Nephron progenitor cell (in vitro differentiated cells): ENCODE data around the gene ROBO2.

Experiments used
- DNase-seq: peaks from one replicate; pipeline ENCODE4 v3.0.0; 2021
- H3K27ac Mint-ChIP-seq: 2 replicates; pipeline ENCODE4 v1.8.0; 2021; ENCODE audit warnings: mild to moderate bottlenecking, moderate library complexity, mixed read lengths
- H3K27me3 Mint-ChIP-seq: 2 replicates; pipeline ENCODE4 v1.8.0; 2021; ENCODE audit warnings: mild to moderate bottlenecking, low read depth, mixed read lengths; ENCODE audit not compliant: poor library complexity
- H3K36me3 Mint-ChIP-seq: 2 replicates; pipeline ENCODE4 v1.8.0; 2021; ENCODE audit warnings: low read depth, mixed read lengths
- H3K4me1 Mint-ChIP-seq: 2 replicates; pipeline ENCODE4 v1.8.0; 2021; ENCODE audit warnings: mixed read lengths
- H3K4me3 Mint-ChIP-seq: 2 replicates; pipeline ENCODE4 v1.8.0; 2021; ENCODE audit warnings: mild to moderate bottlenecking, moderate library complexity, mixed read lengths
- H3K9me3 Mint-ChIP-seq: 2 replicates; pipeline ENCODE4 v1.8.0; 2021; ENCODE audit warnings: mild to moderate bottlenecking, moderate library complexity, mixed read lengths
- TF ChIP-seq, protein P1 (sequence below): fragments of 200-600 bp; sonication (generic); IDR thresholded peaks from 2 replicates; pipeline ENCODE4 v1.5.0; 2021; ENCODE audit warnings: antibody characterized with exemption

ROBO2 gene

DNA sequence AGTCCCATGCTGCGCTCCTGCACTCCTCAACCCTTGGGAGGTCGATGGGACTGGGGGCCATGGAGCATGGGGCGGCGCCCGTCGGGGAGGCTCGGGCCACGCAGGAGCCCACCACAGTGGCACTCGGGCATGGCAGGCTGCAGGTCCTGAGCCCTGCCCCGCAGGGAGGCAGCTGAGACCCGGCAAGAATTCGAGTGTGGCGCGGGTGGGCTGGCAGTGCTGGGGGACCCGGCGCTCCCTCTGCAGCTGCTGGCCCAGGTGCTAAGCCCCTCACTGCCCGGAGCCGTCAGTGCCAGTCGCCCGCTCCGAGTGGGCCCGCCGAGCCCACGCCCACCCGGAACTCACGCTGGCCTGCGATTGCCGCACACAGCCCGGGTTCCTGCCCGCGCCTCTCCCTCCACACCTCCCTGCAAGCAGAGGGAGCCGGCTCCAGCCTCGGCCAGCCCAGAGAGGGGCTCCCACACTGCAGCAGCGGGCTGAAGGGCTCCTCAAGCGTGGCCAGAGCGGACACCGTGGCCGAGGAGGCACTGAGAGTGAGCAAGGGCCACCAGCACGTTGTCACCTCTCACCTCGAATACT, 200.3 kb downstream of the ROBO2 start:
- H3K4me3 Mint-ChIP-seq, result no peak overlapping the region
- H3K4me1 Mint-ChIP-seq, result peaks cover 7% of the 10 kb centered on the region
- DNase-seq, result no peak
- peaks cover 22% of the 10 kb centered on the region for H3K9me3 Mint-ChIP-seq
- H3K27ac Mint-ChIP-seq, result no peak overlapping the region
- H3K36me3 Mint-ChIP-seq, result peaks cover 15% of the 10 kb centered on the region
- H3K27me3 Mint-ChIP-seq, result peaks cover 7% of the 10 kb centered on the region
- TF ChIP-seq, protein P1, sequence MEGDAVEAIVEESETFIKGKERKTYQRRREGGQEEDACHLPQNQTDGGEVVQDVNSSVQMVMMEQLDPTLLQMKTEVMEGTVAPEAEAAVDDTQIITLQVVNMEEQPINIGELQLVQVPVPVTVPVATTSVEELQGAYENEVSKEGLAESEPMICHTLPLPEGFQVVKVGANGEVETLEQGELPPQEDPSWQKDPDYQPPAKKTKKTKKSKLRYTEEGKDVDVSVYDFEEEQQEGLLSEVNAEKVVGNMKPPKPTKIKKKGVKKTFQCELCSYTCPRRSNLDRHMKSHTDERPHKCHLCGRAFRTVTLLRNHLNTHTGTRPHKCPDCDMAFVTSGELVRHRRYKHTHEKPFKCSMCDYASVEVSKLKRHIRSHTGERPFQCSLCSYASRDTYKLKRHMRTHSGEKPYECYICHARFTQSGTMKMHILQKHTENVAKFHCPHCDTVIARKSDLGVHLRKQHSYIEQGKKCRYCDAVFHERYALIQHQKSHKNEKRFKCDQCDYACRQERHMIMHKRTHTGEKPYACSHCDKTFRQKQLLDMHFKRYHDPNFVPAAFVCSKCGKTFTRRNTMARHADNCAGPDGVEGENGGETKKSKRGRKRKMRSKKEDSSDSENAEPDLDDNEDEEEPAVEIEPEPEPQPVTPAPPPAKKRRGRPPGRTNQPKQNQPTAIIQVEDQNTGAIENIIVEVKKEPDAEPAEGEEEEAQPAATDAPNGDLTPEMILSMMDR, result no peak

DNA sequence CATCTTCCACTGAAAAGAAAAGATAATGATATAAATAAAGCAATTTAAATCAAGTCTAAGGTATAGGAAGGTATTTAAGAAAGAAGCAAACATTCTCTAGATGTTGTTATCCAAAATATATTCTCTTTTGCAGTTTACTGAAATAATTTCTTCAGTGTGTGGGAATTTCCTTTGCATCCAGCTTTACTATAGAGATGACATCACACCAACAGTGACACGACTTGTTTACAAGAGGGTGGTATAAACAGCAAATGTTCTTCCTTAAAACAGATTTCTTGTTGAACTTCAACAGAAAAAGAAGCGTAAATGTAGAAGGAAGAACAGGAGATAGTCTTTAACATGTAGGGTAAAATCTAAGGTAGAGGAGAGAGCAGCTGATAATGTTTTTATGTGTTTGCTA, 202.5 kb downstream of the ROBO2 start:
- Mint-ChIP-seq H3K4me3 (no peak overlapping the region), H3K9me3 (peaks cover 22% of the 10 kb centered on the region), H3K4me1 (peaks cover 30% of the 10 kb centered on the region), H3K27ac (no peak overlapping the region), H3K27me3 (peaks cover 7% of the 10 kb centered on the region), H3K36me3 (peaks cover 18% of the 10 kb centered on the region)
- DNase-seq, result no peak
- TF ChIP-seq, protein P1, result no peak

DNA sequence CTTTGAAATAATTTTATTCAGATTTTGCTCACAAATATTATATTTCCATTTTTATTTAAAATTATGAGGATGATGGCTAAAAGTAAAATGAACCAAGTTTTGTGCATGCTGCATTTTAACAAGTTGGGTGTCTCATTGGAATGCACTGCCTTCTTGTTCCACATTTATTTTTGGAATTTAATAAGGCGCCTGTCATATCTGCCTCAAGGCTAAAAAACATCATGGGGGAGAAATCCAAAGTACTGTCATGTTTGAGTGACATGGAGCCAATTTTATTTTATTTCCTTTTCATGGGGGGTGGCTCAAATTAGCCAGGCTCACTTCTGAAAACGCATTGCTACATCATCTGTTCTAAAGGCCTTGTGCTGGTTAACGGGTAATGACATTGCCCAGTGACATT, 205.1 kb downstream of the ROBO2 start:
- Mint-ChIP-seq H3K27me3 (peaks cover 3% of the 10 kb centered on the region), H3K9me3 (peaks cover 12% of the 10 kb centered on the region), H3K36me3 (peaks cover 11% of the 10 kb centered on the region), H3K27ac (no peak overlapping the region), H3K4me3 (no peak overlapping the region), H3K4me1 (peaks cover 39% of the 10 kb centered on the region)
- no peak for DNase-seq
- TF ChIP-seq, protein P1, result no peak

DNA sequence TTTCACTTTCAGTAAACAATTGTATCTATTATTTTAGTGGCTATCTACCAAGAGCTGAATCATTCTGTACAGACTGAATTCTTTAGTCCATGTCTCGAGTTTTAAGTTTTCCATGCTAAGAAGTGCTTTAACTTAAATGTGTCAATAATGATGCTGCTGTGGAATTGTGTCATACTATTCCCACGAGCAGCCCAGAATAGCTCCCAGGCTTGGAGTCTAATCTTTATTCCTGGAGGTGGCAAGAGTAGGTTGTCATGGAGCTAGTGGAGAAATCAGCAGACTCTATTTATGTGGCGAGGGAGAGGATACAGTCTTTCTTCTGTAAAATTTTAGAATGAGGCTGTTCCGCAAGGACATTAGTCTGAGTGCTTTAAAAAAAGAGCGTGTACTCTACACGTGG, 207.2 kb downstream of the ROBO2 start:
- DNase-seq, result no peak
- peaks cover 3% of the 10 kb centered on the region for H3K27me3 Mint-ChIP-seq
- H3K36me3 Mint-ChIP-seq, result peaks cover 11% of the 10 kb centered on the region
- H3K4me1 Mint-ChIP-seq, result peaks cover 39% of the 10 kb centered on the region
- no peak overlapping the region for H3K27ac Mint-ChIP-seq
- H3K4me3 Mint-ChIP-seq, result no peak overlapping the region
- TF ChIP-seq, protein P1, result no peak
- peaks cover 6% of the 10 kb centered on the region for H3K9me3 Mint-ChIP-seq

DNA sequence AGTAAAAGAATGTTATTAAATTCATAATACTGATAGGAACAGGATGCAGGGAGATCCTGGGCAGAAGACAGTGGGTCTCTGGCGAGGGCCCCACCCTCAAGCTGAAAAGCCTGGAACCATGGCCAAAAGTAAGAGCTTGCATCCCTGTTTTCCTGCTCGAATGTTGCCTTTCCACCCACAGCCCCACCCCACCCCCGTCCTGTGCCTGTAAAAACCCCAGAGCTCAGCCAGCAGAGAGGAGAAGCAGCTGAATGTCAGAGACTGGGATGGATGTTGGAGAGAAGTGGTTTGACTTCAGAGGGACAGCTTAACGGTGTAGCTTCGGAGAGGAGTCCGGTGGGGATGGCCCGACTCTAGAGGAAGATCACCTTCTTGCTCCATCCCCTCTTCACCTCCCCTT, 207.9 kb downstream of the ROBO2 start:
- no peak overlapping the region for H3K4me3 Mint-ChIP-seq
- peaks cover 6% of the 10 kb centered on the region for H3K9me3 Mint-ChIP-seq
- peaks cover 39% of the 10 kb centered on the region for H3K4me1 Mint-ChIP-seq
- no peak for DNase-seq
- peaks cover 3% of the 10 kb centered on the region for H3K27me3 Mint-ChIP-seq
- peaks cover 11% of the 10 kb centered on the region for H3K36me3 Mint-ChIP-seq
- TF ChIP-seq, protein P1, result no peak
- no peak overlapping the region for H3K27ac Mint-ChIP-seq

DNA sequence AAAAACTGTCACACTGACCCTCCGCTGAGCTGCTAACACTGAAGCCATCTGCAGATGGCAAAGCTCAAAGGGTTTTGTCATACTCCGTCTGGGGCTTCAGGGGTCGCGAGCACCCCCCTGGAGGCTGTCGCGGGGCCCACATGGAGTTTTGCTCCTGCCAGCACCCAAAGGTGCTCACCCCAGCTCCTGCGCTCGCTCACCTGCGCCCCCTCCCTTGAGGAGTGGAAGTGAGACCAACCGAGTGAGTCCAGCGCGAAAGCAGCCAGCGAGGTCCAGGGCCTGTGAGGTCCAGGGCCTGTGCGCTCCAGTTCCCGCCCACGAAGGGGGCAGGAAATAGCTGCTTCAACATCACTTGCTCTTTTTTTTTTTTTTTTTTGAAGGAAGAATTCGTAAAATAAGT, 208.5 kb downstream of the ROBO2 start:
- peaks cover 6% of the 10 kb centered on the region for H3K9me3 Mint-ChIP-seq
- no peak overlapping the region for H3K4me3 Mint-ChIP-seq
- peaks cover 11% of the 10 kb centered on the region for H3K36me3 Mint-ChIP-seq
- no peak overlapping the region for H3K27ac Mint-ChIP-seq
- no peak for DNase-seq
- H3K27me3 Mint-ChIP-seq, result peaks cover 3% of the 10 kb centered on the region
- peaks cover 39% of the 10 kb centered on the region for H3K4me1 Mint-ChIP-seq
- TF ChIP-seq, protein P1, result no peak
